GM21515 (cell line): ENCODE results near the gene RNF13.
"Not testable (repeated sequence)": the region's sequence is repeated elsewhere in the genome, so short reads cannot be mapped to it uniquely, and the experiment has no call there.

Experiments used
- ATAC-seq: cut with Tn5 transposase; IDR thresholded peaks from one replicate; pipeline ENCODE4 v1.9.1; 2021; ENCODE audit not compliant: unreplicated experiment

The RNF13 gene

GRCh38 chr3:149949181-149949580 lies 136.2 kb downstream of the RNF13 start:
- ATAC-seq: no peak

DNA sequence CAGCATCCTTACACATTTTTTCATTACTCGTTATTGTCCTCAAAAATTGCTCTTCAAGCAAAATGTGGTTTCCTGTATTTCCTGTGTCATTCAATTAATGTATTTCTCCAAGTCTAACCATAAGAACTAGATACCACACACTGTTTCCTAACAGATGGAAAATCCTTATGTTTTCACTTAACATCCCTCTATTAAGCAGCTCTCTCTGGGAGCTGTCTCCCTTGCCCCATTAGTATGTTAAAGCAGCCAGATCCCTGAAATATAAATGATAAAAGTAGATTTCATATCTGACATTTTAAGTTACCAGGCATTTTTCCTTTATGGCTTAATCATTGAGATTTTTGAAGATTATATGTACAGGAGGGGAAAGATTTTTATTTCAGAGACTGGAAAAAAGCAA lies 141.8 kb downstream of the RNF13 start:
- ATAC-seq: no peak

- ATAC-seq: no peak
Observed at GRCh38 chr3:149955449-149955848, 142.4 kb downstream of the RNF13 start.

DNA sequence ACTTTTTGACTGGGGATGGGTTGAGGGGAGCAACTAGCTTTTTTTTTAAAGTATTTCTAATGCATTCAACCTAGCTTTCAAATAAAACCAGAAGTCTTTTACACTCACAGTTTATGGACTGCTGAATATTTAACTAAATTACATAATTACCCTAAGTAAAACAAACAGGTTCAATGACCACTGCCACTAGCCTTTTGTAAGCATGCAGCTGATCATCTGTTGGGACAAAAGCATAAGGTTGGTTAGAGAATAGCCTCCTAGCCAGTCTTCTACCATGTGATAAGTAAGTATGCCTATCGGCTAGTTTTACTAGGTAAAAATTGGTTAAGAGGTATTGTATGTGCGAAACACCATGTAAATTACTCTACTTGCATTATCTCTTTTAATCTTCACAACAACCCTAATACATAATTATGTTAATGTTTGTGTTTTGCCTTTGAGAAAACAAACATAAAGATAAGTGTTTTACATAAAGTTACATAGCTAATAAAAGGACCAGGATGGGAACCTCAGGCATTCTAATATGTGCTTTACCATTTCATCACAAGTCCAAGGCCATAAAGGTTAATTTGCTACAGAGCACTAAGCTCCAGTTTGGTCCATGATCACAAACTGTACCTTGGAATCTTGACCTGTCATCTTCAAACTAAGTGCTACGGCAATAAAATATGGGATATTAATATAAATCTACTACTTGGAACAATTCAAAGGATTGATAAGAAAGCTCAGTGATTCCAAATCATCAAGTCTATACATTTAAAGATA lies 144.5 kb downstream of the RNF13 start:
- ATAC-seq: no peak

DNA sequence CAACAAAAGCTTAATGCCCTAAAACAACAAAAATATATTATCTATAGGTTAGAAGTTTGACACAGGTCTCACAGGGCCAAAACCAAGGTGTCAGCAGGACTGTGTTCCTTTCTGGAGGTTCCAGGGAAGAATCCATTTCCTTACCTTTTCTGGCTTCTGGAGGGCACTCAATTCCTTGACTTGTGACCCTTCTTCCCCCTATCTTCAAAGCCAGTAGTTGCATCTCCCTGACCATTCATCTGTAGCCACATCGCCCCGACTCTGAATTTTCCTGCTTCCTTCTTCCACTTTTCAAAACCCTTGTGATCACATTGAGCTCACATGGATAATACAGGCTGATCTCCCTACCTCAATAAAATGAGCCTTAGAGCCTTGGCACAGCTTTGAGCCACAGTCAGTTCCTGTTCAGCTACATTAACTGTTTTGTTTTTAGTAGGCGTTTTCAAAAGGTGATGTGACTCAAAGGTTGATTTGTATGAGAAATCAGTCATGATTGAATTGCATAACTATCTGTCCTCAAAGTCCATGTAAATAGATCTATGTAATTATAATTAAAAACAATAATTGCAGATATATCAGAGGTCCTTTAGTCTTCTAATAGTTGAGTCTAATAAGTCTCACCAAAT lies 145.3 kb downstream of the RNF13 start:
- no peak for ATAC-seq

- ATAC-seq: no peak
Observed at GRCh38 chr3:149959443-149959842, 146.4 kb downstream of the RNF13 start.

DNA sequence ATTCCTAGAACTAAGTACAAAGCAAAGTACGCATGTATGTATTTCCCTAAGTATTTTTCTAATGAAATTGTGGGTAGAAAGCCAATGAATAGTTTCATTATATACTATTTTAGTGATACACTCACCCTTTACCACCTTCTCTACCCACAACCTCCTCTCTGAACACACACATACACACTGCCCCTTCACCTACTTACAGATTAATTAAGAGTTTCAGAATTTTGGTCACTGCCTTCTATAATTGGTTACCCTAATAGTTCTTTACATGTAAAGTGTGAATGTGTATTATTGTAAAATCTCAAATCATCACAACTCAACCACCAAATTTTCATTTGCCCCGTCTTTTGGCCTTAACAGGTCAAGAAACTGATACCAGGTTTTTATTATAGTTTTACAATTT lies 150.5 kb downstream of the RNF13 start:
- ATAC-seq: no peak

DNA sequence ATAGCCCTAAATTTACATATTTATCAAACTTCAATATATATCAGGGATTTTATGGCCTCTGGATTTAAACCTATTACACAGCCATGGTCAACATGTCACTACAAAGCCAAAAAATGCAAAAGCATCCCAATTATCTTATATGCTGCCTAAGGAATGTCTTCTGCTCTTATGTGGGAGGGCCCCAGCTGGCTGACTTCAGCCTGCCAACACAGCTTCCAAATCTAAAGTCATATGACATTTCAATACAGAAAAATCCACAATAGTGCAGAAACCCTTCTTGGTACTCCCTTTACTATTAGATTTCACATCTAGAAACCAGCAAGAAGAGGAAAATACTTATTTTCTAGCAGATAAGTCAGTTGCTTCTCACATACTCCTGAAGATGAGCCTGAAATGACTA lies 151.3 kb downstream of the RNF13 start:
- ATAC-seq: no peak

DNA sequence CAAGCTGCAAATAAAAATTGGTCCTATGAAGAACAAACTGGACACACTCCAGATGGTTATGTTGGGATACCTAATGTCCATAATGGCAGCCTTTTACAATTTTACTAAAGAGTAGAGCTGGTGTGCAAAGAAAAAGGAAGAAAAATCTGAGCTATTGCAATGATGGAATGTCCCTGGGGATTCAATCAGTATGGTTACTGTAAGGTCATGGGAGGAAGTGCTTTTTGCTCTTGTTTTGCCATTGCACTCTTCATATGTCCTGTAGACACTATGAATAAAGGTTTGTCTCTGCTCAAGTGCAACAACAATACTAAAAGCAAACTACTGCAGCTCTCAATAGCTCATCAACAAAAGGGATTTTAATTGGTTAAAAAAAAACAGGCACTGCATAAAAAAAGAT lies 152.3 kb downstream of the RNF13 start:
- ATAC-seq: no peak

GRCh38 chr3:149967086-149967685 lies 154.2 kb downstream of the RNF13 start:
- no peak for ATAC-seq

DNA sequence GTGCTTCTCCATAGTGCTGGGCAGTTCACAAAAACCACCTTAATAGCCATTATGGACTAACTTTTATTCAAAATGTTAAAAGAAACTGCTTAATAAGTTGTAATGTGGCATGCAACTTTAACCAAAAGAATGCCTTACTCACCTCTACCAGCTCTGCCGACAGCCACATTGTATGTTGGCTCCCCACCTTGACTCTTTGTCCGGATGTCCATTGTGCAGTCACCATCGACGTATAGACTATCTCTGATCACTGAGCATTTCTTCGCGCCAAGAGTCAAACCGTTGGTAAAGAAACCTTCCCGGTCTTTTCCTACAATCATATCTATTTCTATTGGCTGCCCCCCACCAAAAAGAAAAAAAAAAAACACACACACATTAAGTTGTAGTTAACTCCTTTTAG lies 155.2 kb downstream of the RNF13 start:
- ATAC-seq: no peak

- no peak for ATAC-seq
Observed at GRCh38 chr3:149969110-149969939, 156.3 kb downstream of the RNF13 start.

- peak; percentile 68 for ATAC-seq
Observed at GRCh38 chr3:149969940-149970715, 157.1 kb downstream of the RNF13 start.

GRCh38 chr3:149970716-149971402 lies 157.8 kb downstream of the RNF13 start, which contains the start of gene PFN2:
Gene PFN2, minus strand, starts transcription at chr3:149970895. Its CDS starts 39 bp downstream, at chr3:149970856.
- ATAC-seq: peak; percentile 37

DNA sequence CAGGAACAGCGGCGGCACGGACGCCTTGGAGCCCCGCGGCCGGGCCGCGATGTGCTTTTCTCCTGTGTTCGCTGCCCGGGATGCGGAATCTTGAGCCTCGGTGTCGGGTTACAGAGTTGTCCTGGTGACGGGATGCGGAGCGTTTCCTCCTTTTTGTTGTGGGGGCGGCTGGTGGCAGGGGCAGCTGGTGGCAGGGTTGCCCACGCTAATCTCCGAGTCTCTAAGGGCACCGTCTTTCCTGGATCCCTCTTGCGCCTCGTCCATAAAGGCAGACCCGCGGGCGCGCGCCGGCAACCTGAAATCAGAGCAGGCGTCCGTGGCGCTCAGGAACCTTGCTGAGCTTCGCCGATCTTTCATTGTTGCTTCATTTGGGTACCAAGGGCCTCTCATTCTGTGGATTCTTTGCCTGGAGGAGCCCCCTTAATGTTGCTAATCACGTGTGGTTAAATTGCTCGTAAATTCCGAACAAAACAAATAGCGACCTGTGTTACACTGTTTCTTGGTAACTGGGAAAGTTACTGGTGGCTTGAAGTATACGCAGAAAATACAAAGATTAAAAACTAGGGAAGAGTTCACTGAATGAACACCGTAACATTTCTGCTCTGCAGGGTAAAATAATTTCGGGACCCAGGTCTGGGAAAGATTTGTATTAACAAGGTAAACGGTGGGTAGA lies 158.5 kb downstream of the RNF13 start:
- ATAC-seq: peak; percentile 5

GRCh38 chr3:149975919-149976318 lies 162.9 kb downstream of the RNF13 start:
- no peak for ATAC-seq

- no peak for ATAC-seq
Observed at GRCh38 chr3:149977386-149977785, 164.4 kb downstream of the RNF13 start.

DNA sequence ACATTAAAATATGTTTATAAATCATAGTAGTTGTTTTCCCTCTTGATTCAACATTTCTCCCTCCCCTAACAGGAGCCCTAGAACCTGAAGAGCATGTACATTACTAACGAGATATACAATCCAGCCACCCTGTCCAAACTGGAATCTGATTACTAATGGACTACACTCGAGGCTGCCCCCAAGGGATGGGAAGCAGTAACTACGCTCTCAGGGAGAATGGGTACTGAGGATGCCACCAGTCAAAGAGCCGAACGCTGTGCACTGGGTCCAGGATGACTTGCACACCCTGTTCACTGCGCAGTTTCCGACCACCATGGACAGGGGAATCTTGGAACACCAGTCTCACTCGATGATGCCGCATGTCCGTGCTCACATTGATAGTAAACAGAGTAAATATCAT lies 169.0 kb downstream of the RNF13 start:
- not testable (repeated sequence) for ATAC-seq

DNA sequence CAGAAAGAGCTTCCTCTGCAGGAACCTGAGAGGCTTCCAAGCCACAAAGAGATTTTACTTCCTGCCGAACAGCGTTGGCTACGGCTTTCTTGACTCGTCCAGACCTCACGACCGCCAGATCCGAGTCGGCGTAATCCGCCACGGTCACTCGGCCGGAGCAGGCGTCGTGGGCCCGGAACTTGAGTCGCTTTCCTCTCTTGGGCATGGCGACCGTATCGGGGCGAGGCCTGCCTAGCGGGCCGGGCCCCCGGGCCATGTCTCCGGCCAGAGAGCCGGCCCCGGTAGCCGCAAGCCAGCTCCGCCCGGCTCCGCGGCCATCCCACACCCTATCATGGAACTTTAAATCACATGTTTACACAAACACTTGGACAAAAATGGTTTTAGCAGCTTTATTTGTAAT lies 170.0 kb downstream of the RNF13 start:
- not testable (repeated sequence) for ATAC-seq
